NCI-H1694 treated with DMSO at 0.1 percent for 48 hours (cell line): ENCODE data around the gene RICTOR.

ENCODE experiments used
- DNase-seq: peaks from one replicate; lab custom pipeline; 2025; lab: John Stamatoyannopoulos, UW

RICTOR gene

GRCh38 chr5:39074017-39074814 is at the start of gene RICTOR:
Gene RICTOR, minus strand, starts transcription at chr5:39074399. Its CDS starts 22 bp downstream, at chr5:39074377.
- peak; percentile 86 for DNase-seq

GRCh38 chr5:39121922-39122321 is 47.7 kb upstream of the RICTOR start:
- no peak for DNase-seq

GRCh38 chr5:39121315-39121714 is 47.1 kb upstream of the RICTOR start:
- no peak for DNase-seq

- DNase-seq, result no peak
These were observed 45.8 kb upstream of the RICTOR start for GRCh38 chr5:39120052-39120420.

DNA sequence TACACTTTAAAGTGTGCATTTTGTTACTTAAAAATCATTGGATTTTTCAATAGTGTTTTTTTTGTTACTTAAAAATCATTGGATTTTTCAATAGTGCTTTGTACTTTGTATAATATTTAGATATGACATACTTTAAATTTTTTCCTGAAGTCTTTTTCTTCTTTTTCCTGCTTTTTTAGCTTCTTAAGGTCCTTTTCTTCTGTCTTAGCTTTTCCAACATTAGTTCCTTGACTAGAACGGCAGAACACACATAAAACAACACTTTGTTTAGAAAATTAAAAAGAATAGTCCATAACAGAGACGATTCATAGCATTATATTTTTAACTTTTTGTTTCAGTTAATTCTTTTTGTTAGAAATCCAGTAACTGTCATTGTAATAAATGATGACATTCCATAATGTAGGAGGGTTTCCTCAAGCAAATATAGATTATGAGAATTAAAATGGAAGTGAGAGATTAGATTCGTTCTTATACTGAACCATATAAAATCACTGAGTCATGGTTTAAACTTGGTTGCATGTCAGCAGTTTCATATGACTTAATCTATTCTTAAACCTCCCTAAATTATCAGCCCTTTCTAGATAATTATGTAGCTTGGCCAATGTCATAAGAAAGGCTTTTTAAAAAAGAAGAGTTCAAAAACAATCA is 45.3 kb upstream of the RICTOR start:
- DNase-seq, result no peak

- no peak for DNase-seq
These were observed 44.4 kb upstream of the RICTOR start for GRCh38 chr5:39118638-39119037.

GRCh38 chr5:39117401-39117800 is 43.2 kb upstream of the RICTOR start:
- no peak for DNase-seq

- DNase-seq, result no peak
These were observed 42.4 kb upstream of the RICTOR start for GRCh38 chr5:39116344-39117170.

DNA sequence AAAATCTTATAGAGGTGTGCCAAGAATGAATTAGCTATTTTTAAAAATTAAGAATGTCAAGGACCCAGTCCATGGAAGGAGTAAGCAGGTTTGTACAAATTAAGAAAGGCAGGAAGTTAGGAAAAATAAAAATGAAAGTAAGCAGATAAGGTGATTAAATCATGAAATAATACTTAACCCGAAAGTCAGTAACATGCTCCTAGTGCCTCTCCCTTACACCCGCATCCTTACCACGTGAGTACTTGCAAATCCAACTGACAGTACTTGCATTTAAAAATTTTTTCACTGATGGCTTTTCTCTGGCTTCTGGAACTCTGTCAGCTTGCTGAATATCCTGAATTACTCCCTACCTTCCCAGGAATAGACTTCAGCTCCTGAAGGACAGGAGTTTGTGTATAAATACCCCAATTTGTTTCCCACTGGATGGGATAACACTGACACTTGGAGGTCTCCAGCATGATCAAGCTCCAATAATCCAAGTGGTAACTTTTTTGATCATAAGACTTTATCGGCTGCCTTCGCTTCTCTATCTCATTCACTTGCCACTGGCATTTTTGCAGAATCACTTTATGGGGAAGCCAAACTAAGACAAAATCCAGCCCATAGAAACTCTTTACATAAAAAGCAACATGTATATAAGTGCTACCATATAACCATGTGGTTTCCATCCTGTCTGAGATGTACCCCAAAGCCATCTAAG is 41.6 kb upstream of the RICTOR start:
- DNase-seq, result no peak

DNA sequence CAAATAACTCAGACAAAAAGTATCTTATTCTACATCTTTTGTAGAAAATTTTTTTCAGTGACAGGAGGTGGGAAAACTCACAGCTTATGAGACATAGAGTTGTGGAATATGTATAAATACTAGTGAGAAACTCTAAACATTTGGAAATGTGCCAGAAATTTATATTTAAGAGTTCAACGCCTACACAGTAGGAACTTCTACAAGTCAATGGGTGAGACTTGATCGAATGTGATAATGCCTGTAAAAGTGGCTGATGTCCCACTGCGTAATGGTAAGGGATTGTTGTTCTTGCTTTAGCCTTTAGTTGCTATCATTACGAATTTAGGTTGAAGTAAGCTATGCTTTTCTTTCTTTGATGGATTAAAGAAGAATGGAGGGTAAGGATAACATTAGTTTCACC is 40.0 kb upstream of the RICTOR start:
- DNase-seq, result peak; percentile 9

GRCh38 chr5:39113354-39113953 is 39.3 kb upstream of the RICTOR start:
- no peak for DNase-seq

DNA sequence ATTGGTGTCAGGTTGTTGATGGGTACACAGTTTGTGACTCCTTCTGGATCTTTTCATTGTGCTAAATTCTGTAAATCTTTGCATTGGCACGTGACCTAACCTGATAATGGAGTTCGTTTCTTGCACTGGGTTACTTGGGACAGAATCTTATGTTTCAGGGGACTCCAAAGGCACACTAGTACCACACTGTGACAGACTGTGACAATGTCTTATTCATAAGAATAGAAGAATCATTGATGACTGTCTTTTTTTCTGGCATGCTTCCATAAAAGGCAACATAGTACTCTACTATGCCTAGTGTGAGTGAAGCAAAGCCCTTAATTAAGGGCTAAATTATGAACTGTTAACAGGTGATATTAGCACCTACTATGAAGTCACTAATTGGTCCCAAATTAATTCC is 35.4 kb upstream of the RICTOR start:
- DNase-seq, result no peak

- no peak for DNase-seq
These were observed 34.8 kb upstream of the RICTOR start for GRCh38 chr5:39108987-39109386.

GRCh38 chr5:39107350-39107749 is 33.2 kb upstream of the RICTOR start:
- DNase-seq, result no peak

DNA sequence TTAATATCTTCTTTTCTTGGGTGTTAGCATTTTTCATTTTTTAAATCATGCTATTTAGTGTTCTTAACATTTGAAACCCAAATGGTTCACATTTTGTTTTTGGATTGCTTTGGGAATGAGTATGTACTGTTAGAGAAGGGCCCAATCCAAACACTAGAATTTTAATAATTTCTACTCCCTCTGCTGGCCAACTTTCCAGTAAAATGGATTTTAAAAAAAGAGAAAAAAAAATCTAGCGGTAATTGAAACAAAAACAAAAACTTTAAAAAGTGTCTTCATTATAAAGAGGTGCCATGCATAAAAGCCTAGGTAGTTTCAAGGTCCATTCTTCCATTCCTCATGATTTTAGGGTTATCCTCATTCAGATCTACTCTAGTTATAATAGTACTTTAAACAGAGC is 32.1 kb upstream of the RICTOR start:
- DNase-seq, result no peak

DNA sequence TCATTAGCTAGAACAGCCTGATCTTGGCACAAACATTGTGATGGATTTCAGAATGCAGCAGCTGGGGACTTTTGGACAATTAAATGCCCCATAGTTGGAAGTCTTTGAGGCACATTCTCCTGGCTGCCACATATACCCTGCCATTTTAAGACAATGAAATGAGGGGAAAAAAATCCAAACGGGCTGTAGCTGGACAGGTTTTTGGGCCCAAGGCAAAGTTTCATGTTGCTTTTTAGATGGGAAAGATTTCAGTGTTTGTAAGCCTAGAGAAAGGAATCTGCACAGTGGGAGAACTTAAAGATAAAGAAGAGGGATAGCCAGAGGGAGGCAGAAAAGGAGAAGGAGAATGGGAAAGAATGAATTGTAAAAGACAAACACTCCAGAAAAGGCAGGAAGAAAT is 30.0 kb upstream of the RICTOR start:
- DNase-seq, result no peak

GRCh38 chr5:39102684-39103155 is 28.5 kb upstream of the RICTOR start:
- DNase-seq, result no peak

GRCh38 chr5:39100851-39101396 is 26.7 kb upstream of the RICTOR start:
- DNase-seq, result no peak

DNA sequence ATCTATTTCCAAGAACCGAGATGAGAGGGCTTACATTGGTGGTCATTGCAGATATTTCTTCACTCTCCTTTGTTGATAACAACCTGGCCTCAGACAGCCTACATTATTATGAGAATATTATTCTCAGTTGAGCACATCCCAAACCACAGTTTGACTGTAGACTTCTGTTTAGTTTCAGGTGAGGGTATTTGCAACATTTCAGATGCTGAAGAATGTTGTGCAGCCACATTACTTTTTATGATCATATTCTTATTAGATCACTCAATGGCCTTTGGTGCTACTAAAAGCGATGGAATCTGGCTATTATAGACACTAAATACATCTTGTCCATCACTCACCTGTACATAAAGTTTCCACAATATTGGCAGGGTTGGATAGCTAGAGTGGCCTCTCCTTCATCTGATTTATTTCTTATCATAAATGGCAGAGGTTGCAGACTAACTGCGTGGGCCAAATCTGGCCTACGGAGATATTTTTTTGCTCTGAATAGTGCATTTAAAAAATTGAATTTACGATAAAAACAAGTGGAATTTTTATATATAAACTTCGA is 26.2 kb upstream of the RICTOR start:
- no peak for DNase-seq

GRCh38 chr5:39099831-39100230 is 25.6 kb upstream of the RICTOR start:
- no peak for DNase-seq

DNA sequence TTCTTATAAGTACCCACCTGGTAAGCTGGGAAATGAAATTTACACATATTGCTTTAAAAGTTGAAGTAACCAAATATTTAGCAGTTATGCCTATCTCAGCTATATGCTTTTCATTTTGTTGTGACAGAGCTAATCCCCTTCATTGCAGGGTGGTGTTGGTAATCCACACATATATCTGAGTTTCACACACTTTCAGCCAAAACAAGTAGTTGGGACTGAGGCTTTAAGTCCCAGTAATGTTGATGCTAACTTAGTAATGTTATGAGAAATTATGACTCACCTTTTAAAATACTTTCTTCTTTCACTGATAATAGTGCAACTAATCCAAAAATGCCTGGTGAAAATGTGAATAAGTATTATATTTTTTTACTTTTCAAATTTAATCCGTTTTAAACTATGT is 19.2 kb upstream of the RICTOR start:
- no peak for DNase-seq
